Stimulated activated CD4-positive, alpha-beta T cell treated with anti-CD3 and anti-CD28 coated beads, Interleukin-4, amount 100 ng/mL, for 24 hours (primary cell): Measurements from ENCODE around the gene GASK1A.
"Not testable (repeated sequence)": the region's sequence is repeated elsewhere in the genome, so short reads cannot be mapped to it uniquely, and the experiment has no call there.

ENCODE experiments used
- DNase-seq: peaks from one replicate; pipeline ENCODE4 v3.0.0-alpha.2; 2020

The GASK1A gene

DNA sequence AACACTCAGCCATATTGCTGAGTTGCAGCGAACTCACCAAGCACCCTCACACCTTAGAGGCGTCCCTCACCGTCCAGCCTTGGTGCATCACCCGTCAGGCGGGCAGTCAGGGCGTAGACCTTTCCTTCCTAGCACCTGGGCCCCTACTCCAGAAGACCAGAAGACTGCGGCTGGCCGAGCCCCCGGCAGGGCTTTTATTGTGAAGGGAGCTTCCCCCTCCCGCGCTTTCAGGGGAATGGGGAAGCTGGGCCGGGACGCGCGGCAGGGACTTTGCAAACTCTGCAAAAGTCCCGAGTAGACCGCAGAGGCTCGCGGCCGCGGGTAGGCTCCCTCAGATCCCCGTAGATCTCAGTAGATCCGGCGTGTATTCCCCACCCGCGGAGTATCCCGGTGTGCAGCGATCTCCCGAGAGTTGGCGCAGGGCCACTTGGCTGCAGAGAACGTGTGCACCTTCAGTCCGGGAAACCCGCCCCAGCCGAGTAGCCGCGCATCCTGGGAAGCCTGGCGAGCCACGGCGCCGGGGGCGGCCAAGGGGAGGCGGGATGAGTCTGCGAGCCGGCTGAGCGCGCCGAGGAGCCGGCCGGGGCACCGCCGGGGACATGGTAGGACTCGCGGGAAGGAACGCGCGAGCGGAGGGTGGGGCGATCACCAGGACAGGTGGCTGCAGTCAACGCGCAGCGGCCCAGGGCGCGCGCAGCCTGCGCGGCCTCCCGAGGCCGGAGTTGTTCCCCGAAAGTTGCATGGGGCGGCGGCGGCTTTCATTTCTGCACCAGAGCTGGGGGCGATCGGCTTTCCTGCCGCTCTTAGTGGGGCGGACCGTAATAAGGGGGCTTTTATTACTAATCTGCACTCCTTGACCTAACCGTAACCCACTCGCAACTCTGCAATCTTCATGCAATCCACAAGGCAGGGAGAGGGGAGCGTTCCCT lies at the start of gene GASK1A:
TSS of gene GASK1A (plus strand) at position 268 of the 929 bp plus-strand sequence. CDS start at position 600, 332 bp downstream.
- DNase-seq = peak; percentile 12

GRCh38 chr3:42934111-42934510 lies 45.0 kb upstream of the GASK1A start:
- no peak for DNase-seq

GRCh38 chr3:42934910-42935309 lies 44.2 kb upstream of the GASK1A start:
- DNase-seq = no peak

- DNase-seq = no peak
These were observed 43.6 kb upstream of the GASK1A start for GRCh38 chr3:42935472-42935871.

DNA sequence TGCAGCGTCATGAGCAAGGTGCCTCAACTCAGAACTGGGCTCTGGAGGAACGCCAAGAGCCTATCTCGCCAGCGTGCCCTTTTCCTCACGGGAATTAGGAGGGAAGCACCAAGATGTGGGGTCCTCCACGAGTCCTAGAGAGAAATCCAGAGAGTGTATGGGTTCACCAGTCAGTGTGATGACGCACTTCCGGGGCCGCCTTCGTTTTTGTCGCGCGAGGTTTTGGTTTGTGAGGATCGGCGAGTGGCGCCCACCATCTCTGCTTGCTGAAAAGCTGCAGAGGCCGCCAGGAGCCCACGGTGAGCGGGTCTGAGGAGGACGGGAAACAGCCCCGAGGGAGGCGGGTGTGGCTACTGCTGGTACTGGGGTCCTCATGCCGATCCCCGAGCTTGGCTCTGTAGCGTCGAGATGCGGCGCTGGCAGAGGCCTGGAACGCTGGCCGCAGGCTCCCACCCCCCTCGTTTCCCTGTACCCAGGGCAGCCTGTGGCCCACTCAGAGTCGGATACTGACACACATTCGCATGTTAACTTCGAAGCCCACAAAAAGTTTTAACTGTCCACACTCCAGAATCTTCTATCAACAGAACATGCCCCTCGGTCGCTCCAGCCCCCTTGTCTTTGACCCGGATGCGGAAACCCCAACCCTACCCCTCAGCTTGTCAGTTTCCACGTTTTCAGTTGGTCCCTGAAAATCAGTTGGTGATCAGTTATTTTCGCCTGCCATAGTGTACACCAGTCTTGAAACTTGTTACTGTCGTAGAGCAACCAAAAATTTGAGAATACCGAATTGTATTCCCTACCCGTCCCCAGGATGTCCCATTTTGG lies 42.7 kb upstream of the GASK1A start:
- no peak for DNase-seq

GRCh38 chr3:42937334-42937733 lies 41.8 kb upstream of the GASK1A start:
- no peak for DNase-seq

DNA sequence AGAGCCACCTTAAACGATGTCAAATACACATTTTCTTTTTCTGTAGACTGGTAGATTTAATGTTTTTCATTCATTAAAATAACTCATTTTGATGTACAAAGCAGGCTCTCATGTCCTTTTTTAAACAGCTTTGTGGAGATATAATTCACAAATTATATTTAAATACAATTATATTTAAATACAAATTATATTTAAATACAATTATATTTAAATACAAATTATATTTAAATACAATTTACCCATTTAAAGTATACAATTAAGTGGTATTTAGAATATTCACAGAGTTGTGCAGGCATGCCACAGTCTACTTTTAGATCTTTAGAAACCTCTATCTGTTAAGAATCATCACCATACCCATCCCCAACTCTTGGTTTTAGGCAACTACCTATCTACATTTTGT lies 36.4 kb upstream of the GASK1A start:
- DNase-seq = no peak

GRCh38 chr3:42946050-42946449 lies 33.1 kb upstream of the GASK1A start:
- DNase-seq = no peak

GRCh38 chr3:42957573-42957972 lies 21.5 kb upstream of the GASK1A start:
- DNase-seq = no peak

GRCh38 chr3:42960282-42960681 lies 18.8 kb upstream of the GASK1A start:
- no peak for DNase-seq

DNA sequence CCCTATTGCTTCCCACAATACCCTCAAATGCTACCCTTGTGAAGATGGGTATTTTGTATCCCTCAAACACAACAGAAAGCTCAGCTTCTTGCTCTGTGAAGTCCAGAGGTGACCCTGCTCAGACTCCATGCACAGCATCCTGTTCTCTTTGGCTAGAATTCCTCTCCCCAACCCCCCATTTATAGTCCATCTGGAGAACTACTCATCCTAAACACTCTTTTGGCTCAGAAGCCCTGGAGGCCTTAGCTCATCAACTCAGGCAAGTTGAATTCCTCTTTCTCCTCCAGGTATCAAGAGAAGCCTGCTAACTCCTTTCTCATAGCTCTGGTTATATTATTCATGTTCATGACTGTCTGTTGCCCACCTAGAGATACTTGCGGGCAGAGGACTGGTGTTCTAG lies 18.3 kb upstream of the GASK1A start:
- no peak for DNase-seq

DNA sequence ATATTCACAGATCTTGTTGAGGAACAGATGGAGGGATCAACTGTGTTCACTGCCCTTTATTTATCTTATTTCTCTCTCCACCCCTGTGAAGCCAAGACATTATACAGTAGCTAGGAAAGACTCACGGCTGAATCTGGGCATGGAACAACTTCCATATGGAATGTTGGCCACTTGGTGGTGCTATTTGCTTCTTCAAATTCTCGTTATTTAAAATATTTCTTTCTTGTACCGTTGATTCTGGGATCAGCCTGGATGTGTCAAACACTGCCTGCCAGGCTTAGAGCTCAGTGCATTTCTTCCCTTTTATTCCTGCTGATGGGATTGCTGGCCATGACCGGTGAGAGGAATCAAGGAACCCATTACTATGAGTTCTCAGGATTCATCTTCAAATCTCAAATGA lies 17.5 kb upstream of the GASK1A start:
- peak; percentile 33 for DNase-seq

- DNase-seq = no peak
These were observed 15.8 kb upstream of the GASK1A start for GRCh38 chr3:42963269-42963668.

DNA sequence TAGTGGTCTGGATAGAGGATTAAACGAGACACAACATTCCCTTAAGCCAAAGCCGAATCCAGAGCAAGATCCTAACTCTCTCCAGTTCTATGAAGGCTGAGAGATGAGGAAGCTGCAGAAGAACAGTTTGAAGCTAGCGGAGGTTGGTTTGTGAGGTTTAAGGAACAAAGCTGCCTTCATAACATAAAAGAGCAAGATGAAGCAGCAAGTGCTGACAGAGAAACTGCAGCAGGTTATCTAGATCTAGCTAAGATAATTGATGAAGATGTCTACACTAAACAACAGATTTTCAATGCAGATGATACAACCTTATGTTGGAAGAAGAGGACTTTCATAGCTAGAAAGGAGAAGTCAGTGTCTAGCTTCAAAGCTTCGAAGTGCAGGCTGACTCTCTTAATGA lies 14.8 kb upstream of the GASK1A start:
- no peak for DNase-seq

GRCh38 chr3:42970557-42970956 lies 8.6 kb upstream of the GASK1A start:
- DNase-seq = no peak

DNA sequence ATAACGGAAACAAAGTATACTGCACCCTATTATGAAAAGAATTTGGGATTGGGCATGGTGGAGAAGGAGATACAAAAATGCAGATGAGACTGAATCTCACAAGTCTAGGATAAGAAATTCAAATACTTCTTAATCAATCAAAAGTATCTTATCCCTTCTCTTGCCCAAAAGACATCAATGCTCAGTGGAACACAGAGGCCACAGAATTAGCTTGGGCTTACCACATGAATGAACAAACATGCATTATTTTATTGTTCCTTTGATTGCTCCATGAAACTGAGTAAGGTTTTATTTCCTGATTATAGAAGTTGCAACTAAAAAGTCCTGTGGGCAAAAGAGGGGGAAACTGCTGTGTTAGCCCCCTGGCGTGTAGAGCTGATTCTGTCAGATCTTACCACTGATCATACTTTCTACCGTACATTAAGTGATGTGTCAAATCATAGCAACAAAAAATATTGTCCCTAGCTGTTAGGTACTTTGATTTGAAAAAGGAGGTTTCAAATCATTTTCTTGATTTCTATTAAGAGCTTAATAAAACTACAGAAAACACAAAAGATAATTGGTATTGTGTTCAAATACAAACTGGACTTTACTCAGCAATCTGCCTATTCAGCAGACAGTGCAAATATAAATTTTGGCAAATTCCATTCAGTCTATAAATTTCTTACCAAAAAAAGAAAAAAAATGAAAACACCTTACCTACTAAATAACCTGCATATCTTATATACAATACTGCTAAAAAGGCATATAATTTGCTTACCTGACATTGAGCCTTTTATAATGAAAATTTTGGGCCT lies 7.9 kb upstream of the GASK1A start:
- no peak for DNase-seq

DNA sequence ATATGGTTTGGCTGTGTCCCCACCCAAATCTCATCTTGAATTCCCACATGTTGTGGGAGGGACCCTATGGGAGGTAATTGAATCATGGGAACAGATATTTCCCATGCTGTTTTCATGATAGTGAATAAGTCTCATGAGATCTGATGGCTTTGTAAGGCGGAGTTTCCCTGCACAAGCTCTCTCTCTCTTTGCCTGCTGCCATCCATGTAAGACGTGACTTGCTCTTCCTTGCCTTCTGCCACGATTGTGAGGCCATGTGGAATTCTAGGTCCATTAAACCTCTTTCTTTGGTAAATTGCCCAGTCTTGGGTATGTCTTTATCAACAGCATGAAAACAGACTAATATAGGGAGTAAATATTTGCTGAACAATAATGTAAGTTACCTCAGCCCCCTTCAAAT lies 4.2 kb upstream of the GASK1A start:
- not testable (repeated sequence) for DNase-seq

DNA sequence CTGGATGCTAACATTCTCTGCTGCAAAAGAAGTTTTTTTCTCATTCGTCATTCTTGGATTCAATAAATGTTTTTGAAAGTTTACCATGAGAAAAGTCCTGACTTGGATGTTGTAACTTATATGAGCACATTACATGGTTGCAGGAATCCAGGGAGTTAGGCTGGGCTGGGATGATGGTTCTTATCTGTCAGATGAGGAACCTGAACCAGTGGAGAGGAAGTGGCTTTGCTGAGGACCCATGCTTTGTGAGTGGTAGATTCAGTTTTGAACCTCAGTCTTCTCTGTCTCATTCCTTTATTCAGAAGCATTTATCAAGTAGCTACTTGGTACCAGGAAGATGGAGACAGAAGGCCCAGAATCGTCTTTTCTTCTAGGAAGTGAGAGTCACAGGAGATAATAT lies 3.7 kb upstream of the GASK1A start:
- DNase-seq = no peak

DNA sequence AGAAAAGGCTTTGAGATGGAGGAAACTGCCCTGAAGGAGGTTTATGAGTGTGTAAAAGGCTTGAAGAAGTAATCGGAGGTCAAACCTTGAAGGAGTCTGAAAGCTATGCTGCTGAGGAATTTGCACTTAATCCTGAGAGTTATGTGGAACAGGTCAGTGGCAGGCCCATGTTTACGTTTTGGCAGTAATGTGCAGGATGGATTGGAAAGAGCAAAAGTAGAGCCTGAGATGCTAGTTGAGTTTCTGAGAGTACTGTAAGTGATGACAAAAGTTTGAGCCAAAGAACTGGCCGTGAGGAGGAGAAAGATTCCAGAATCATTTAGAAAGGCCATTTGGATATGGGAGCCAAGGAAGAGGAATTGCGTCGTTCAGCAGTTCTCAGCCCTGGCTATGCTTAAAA lies 3.2 kb upstream of the GASK1A start:
- no peak for DNase-seq

GRCh38 chr3:42980209-42980608 lies 1.1 kb downstream of the GASK1A start:
- no peak for DNase-seq

- no peak for DNase-seq
These were observed 1.8 kb downstream of the GASK1A start for GRCh38 chr3:42980909-42981308.

DNA sequence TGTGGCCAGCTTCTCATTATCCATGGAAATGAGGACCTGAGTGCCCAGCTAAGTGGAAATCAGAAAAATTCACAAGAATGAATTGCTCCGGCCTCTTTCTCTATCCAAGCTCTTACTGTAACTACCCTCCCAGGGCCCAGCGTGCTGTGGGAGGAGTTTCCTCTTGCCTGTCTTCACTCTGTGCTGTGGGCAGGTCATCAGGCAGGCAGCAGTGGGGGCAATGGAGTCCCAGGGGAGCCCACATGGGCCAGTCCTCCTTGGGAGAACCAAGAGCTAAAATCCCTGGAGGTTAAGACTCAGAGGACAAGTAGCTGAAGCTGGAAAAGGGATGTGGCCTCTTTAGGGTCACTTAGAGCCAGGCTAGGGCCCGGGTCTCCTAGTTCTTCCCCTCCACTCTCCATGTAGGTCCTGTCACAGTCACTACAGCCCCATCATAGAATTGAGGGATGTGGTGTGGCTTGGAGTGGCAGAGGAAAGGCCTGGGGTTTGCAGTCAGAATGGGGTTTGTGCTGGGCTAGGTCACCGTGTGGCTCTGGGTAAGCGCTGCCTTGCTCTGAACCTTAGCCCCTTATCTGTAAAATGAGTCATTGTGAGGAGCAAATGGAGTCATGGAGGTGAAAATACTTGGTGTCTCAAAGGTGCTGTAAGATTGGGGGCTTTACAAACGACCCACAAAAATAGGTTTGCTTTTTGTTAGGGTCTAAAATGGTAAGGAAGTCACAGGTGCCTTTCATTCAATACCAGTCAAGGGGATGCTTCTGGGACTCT lies 3.7 kb downstream of the GASK1A start:
- DNase-seq = no peak
